Prostate gland (tissue), 2 donors: ENCODE data around the gene CRAT.

Experiments used
- POLR2A ChIP-seq: fragments of 450-650 bp; IDR thresholded peaks from one replicate; pipeline ENCODE4 v1.6.1; 2016; ENCODE audit warnings: antibody characterized with exemption, mild to moderate bottlenecking
- TF ChIP-seq, protein P1 (sequence below), 4 experiments: fragments of 200-600 bp in 2 of 4; fragments of 450-650 bp in 2 of 4; sonication (generic) in 2 of 4; IDR thresholded peaks; 1 replicate in 3 of 4; 2 replicates in 1 of 4; pipeline ENCODE4 v1.5.1; 2016 to 2019; ENCODE audit warnings: antibody characterized with exemption in 4 of 4, mild to moderate bottlenecking in 2 of 4, moderate library complexity in 2 of 4

DNA sequence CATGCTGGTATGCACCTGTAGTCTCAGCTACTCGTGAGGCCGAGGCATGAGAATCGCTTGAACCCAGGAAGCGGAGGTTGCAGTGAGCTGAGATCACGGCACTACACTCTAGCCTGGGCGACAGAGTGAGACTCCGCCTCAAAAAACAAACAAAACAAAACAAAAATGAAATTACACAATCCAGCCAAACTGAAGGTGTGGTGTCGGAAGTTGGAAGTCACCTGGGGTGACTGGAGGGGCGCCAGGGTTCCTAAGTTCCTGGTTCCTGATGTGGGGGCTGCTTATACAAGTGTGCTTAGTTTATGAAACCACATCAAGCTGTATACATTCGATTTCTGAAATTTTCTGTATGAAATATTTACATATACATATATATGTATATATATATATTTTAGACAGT is 33.4 kb downstream of the CRAT start:
- TF ChIP-seq, protein P1, sequence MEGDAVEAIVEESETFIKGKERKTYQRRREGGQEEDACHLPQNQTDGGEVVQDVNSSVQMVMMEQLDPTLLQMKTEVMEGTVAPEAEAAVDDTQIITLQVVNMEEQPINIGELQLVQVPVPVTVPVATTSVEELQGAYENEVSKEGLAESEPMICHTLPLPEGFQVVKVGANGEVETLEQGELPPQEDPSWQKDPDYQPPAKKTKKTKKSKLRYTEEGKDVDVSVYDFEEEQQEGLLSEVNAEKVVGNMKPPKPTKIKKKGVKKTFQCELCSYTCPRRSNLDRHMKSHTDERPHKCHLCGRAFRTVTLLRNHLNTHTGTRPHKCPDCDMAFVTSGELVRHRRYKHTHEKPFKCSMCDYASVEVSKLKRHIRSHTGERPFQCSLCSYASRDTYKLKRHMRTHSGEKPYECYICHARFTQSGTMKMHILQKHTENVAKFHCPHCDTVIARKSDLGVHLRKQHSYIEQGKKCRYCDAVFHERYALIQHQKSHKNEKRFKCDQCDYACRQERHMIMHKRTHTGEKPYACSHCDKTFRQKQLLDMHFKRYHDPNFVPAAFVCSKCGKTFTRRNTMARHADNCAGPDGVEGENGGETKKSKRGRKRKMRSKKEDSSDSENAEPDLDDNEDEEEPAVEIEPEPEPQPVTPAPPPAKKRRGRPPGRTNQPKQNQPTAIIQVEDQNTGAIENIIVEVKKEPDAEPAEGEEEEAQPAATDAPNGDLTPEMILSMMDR (IDR thresholded peaks at IDR 0.05) = no peak
- no peak for TF ChIP-seq POLR2A
